NCI-H1417 (cell line): Measurements from ENCODE around the gene HTRA3.
"Not testable (repeated sequence)": the region's sequence is repeated elsewhere in the genome, so short reads cannot be mapped to it uniquely, and the experiment has no call there.

Source experiments
- DNase-seq, 3 experiments: peaks; one replicate each; lab custom pipeline; 2025; lab: John Stamatoyannopoulos, UW

The HTRA3 gene

GRCh38 chr4:8342651-8343261 is 73.2 kb downstream of the HTRA3 start:
- no peak for DNase-seq

DNA sequence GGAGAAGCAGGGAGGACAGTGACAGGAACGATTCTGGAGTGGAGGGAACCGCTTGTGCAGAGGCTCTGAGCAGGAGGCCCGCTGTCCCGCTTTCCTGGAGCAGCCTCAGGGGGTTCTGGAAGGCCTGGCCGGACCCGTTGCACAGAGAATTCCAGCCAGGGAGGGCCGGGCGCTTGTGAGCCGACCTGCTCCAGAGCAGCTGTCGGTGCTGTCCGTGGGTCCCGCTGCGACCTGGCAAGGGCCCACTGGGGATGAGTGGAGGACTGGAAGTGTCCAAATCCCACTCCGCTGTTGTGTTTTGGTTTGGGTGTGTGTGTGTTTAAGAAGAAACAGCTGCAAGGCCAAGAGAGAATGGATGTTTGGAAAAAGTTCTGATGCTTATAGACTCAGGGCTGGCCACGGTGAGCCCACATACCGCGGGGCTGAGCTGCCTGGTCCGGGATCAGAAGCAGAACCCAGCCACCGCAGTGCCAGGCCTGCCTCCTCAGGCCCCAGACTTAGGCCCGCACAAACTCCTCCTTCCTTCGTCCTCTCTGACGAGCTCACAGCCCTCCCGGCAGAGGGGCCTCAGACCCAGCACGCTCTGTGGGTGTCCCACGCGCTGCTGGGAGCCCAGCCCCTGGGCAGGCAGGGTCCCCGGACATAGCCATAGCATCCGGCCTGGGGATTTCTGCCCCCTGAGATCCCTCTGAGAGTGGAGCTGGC is 73.9 kb downstream of the HTRA3 start:
- no peak for DNase-seq

DNA sequence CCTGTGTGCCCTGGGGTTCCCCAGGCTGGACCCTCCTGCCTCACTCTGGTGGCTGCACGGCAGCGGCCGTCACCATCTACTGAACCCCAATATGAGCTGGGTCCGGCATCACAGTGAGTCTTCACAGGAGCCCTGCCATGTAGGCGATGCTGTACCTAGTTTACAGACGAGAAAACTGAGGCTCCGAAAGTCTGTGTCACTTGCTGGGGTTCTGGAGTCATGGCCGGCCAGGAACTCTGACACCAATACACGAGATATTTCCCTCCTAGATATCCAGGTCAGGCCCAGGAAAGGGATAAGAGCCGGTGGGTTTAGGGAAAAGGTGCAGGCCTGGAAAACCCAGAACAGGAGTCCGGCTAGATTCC is 74.4 kb downstream of the HTRA3 start:
- no peak for DNase-seq

DNA sequence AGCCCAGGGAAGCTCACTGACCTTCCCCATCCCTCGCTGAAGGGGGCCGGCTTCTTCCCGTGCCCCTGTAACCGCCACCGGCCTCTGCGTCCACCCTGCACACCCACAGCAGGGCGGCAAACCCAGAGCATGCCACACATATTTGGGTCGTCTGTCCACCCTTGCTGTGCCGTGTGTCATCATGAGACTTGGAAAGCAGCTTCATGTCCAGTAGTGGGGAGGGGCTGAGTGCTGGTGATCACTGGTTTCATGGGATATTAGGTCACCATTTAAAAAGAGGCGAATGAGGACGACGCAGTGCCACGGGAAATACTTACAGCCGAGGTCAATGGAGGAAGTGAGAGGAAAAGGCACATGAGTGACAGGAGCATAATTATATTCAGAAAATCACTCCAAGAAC is 74.8 kb downstream of the HTRA3 start:
- DNase-seq, result no peak

DNA sequence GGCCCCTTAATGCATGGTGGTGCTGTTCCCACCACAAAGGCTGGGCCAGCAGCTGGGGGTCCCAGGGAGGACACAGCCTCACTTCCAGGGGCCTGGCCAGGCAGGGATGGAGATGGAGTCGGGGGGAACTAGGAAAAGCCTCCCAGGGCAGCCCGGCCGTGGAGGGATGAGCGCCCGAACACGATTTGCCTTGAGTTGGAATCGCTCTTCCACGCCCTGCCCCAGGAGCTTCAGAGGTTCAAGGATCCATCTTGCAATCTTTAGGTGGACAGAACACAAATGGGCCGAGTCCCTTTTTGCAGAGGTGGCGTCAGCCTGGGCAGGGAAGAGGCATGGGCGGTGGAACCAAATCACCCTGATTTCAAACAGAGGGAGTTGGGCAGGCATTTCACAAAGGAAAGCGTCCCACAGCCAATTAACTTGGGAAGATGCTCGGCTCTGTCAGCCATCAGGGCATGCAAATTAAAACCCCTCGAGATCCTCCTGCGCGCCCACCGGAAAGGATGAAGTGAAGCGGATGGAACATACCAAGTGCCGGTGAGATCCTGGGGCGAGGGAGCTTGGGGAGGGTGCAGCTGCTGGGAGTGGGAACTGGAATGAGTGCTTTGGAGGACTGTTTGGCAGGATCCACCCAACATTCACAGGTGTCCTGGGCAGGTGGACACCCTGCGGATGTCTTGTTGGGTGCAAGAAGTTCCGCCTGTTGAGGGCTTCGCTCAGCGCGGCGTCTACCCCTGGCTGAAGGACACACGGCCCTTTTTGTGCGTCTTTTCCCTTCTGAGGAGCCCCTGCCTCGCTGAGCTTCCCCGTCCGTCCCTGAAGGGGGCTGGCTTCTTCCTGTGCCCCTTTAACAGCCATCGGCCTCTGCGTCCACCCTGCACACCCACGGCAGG is 75.7 kb downstream of the HTRA3 start:
- no peak for DNase-seq

GRCh38 chr4:8345946-8346814 is 76.6 kb downstream of the HTRA3 start:
- no peak for DNase-seq

DNA sequence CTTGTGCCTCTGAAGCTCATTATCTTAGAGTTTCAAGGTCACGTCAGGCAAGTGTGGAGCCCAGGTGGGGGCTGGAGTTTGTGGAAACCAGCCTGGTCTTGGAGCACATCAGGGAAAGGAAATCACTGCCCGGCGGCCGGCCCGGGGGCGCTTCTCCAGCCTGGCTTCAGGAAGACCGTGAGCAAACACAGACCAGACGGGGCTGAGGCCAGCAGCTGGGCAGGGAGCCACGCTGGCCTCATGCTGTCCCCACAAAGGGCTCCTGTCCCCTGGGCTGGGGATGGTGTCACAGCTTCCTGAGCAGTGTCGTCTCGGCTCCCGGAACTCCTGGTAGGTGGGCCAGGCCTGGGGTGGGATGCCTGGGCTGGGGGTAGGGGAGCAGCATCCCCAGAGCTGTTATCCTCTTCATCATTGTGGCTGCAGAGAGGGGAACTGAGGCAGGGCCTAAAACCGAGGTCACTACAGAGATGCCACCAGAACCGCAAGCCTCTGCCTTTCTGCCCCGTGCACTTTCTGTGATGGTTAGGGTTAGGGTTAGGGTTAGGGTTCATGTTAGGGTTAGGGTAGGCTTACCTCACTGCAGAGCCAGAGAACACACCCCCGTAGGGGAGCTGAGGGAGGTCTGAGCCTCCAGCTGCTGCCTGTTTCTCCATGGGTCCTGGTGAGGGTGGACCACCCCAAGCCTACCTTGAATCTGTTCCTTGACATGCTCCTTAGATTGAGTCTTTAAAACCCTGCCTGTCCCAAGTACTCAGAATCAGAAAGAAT is 77.5 kb downstream of the HTRA3 start:
- no peak for DNase-seq

DNA sequence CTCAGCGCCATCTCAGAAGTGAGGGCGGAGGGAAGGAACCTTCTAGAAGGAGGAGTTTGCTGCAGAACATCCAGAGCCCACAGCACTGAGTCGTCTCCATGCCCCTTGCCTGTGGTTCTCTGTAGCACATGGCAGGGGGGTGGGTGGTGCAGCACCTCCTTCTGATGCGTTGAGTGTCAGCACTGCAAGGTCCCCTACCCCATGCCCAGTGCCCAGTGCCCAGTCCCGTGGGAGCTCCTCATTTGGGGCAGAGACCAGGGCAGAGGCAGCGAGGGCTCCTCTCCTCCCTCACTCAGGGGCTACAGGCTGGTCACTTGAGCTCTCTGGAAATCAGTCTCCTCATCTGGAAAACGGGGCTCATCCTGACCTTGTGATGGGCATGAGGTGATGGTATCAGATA is 78.1 kb downstream of the HTRA3 start:
- no peak for DNase-seq

- no peak for DNase-seq
Observed at GRCh38 chr4:8348071-8348470, 78.5 kb downstream of the HTRA3 start.

GRCh38 chr4:8349236-8349635 is 79.7 kb downstream of the HTRA3 start:
- DNase-seq, result not testable (repeated sequence)

DNA sequence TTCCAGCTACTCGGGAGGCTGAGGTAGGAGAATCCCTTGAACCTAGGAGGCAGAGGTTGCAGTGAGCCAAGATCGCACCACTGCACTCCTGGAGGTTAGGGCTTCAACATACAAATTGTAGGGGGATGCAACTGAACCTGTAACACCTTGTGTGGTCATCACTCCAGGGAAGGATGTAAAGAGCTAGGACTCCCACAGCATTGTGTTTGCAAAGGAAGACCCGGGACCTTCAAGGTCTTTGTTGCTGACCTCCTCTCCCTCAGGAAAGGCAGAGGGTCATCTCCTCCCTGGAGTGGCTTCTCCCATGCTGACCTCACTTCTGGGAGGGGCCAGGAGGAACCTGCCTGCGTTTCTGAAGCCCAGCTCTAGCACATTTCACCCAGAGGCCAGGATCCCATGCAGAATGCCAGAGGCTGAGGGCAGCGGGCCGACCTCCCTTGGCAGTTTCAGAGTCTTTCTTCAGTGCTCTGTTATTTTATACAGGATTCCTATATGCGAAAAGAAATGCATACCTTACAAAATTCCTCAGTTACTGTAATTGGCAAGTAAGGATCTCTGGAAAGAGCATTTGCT is 80.2 kb downstream of the HTRA3 start:
- no peak for DNase-seq

DNA sequence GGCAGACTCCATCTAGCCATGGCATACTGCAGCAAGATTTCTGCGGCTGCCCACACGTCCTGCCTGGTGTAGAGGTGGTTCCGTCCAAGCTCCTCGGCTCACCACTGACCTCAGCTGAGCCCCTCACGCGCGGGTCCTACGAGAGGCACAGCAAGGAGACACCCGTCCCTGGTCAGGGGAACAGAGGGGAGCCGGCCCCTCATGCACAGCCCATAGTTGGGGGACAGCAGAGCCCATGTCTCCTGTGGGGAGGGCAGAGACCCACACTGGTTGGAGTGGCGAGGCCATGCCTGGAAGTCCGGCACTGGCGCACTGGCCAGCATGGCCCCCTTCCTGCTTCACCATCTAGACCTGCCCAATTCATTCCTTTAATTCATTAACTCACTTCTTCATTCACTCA is 80.8 kb downstream of the HTRA3 start:
- DNase-seq, result no peak

DNA sequence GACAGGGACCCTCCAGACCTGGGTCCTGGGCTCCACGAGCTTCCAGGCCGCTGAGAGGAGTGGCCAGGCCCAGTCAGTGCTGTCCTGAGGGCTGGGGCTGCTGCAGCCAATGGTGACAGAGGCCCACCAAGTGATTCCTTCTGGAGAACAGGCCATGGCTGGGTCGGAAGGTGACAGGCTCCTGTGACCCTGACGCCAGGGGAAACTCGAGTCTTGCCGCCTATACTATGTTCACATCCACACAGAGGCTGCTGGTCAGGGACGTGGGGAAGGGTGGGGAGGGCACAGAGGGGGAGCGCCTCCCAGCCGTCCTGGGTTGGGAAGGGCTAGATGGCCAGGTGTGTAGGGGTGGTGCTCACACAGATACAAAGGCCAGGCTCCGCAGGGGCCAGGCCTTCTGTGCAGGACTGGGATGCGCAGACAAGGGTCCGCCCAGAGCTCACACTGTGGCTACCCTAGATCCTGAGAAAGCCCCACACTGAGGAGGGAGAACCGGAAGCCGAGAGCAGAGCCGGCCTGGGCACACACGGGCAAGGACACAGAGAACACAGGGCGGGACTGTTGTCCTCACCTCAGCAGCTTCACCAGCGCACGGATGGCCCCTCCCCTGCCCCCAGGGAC is 81.4 kb downstream of the HTRA3 start:
- DNase-seq, result no peak

DNA sequence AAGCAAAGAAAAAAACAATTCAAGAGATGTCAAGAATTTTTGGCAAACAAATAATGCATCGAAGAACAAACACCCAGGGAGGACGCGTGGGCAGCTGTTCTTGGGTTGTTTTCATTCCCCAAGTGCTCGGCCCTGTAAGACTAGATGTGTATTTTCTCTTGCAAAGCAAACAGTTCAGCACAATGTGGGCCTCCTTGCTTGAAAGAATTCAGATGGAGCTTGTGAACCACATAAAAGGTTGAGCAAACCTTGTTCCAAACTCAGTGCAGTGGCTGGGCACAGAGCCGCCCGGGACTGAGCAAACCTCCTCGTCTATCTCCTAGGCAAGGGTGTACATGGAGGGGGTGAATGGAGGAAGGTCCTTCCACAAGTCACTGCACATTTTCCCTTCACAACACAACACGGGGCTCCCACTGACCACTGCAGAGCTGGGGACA is 82.4 kb downstream of the HTRA3 start:
- DNase-seq, result no peak

- DNase-seq, result no peak
Observed at GRCh38 chr4:8352368-8353157, 83.0 kb downstream of the HTRA3 start.

GRCh38 chr4:8353158-8353669 is 83.7 kb downstream of the HTRA3 start:
- no peak for DNase-seq

DNA sequence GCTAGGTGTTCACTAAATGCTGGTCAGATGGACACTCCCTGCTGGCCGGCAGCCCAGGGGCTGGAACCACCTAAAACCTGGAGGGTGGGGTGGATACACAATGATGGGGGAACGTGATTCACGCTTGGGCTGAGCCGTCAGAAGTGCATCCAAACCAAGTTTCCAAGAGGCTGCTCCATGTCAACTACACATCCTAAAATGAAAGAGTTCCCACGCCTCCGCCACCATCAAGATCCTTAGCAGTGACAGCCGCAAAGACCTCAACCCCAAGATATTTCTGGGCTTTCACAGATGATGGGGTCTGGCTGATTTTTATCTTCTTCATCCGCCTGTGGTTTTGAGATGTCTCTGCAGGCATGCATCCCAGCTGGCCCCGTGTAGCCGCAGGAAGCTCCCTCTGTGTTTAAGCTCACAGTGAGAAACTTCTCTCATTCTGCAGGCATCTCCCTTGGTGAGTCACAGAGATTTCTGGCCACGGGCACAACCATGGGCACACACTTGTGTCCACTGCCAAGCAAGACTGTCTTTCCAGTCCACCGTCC is 84.4 kb downstream of the HTRA3 start:
- no peak for DNase-seq

DNA sequence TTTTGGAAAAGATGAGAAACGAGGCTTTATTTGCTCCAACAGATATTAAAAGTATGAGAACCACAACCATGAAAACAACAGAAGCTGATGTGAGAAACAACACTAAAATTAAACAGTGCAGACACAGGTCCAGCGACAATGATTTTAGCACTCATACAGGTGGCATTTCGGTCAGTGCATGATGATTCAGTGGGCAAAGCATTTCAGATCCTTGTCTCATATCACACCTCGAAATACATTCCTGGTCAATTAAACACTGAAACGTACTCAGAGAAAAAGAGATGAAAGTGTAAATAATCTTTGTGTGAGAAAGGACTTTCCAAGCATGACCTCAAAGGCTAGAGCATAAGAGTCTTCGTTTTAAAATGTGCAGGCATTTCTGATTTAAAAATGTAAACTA is 85.8 kb downstream of the HTRA3 start:
- DNase-seq, result no peak
